GM12892 (cell line): Measurements from ENCODE around the gene SUPT3H.

Experiments used
- DNase-seq: peaks from one replicate; pipeline ENCODE4 v3.0.0; 2011; ENCODE audit not compliant: insufficient read length
- FAIRE-seq: peaks from 2 replicates; lab custom pipeline; 2011; peaks lifted over from hg19 to GRCh38; lab: Jason Lieb, UNC
- POLR2A ChIP-seq: IDR thresholded peaks from 2 replicates; pipeline ENCODE4 v1.6.1; 2011; ENCODE audit warnings: low read depth, low read length, control low read depth
- POLR2AphosphoS5 ChIP-seq: IDR thresholded peaks from 2 replicates; pipeline ENCODE4 v1.6.1; 2011; ENCODE audit warnings: low read depth, low read length, control low read depth
- TAF1 ChIP-seq: IDR thresholded peaks from 2 replicates; pipeline ENCODE4 v1.6.1; 2011; ENCODE audit warnings: low read depth, mild to moderate bottlenecking, control low read depth, low read length, borderline replicate concordance

The SUPT3H gene

GRCh38 chr6:45115696-45116095, 262.0 kb downstream of the SUPT3H start:
- DNase-seq: no peak
- TF ChIP-seq TAF1 (no peak), POLR2AphosphoS5 (no peak), POLR2A (no peak)
- no peak for FAIRE-seq

GRCh38 chr6:45112711-45113110, 265.0 kb downstream of the SUPT3H start:
- TF ChIP-seq POLR2A (no peak), TAF1 (no peak), POLR2AphosphoS5 (no peak)
- DNase-seq: no peak
- FAIRE-seq: no peak

GRCh38 chr6:45109551-45109950, 268.2 kb downstream of the SUPT3H start:
- no peak for TF ChIP-seq TAF1
- no peak for TF ChIP-seq POLR2AphosphoS5
- no peak for TF ChIP-seq POLR2A
- DNase-seq (no peak), FAIRE-seq (no peak)

GRCh38 chr6:45105170-45105820, 272.4 kb downstream of the SUPT3H start:
- TF ChIP-seq TAF1 (no peak), POLR2A (no peak), POLR2AphosphoS5 (no peak)
- DNase-seq (no peak), FAIRE-seq (no peak)

- no peak for FAIRE-seq
- TF ChIP-seq POLR2A: no peak
- no peak for TF ChIP-seq TAF1
- TF ChIP-seq POLR2AphosphoS5: no peak
- no peak for DNase-seq
These were observed 273.3 kb downstream of the SUPT3H start for GRCh38 chr6:45104429-45104828.

GRCh38 chr6:45098256-45098655, 279.5 kb downstream of the SUPT3H start:
- no peak for TF ChIP-seq TAF1
- no peak for TF ChIP-seq POLR2A
- no peak for TF ChIP-seq POLR2AphosphoS5
- FAIRE-seq (no peak), DNase-seq (no peak)

- TF ChIP-seq POLR2AphosphoS5 (no peak), POLR2A (no peak), TAF1 (no peak)
- no peak for FAIRE-seq
These were observed 282.9 kb downstream of the SUPT3H start for GRCh38 chr6:45094831-45095230.

GRCh38 chr6:45092135-45092534, 285.6 kb downstream of the SUPT3H start:
- FAIRE-seq: no peak
- TF ChIP-seq POLR2AphosphoS5 (no peak), TAF1 (no peak)
- DNase-seq: no peak

More at GRCh38 chr6:45094831-45095230, 282.9 kb downstream of the SUPT3H start:
- no peak for DNase-seq

- TF ChIP-seq POLR2A (no peak), TAF1 (no peak), POLR2AphosphoS5 (no peak)
- no peak for FAIRE-seq
- no peak for DNase-seq
These were observed 291.2 kb downstream of the SUPT3H start for GRCh38 chr6:45086360-45087084.

- DNase-seq (no peak), FAIRE-seq (no peak)
- TF ChIP-seq TAF1 (no peak), POLR2AphosphoS5 (no peak), POLR2A (no peak)
These were observed 293.5 kb downstream of the SUPT3H start for GRCh38 chr6:45084257-45084656.

- DNase-seq (no peak), FAIRE-seq (no peak)
- TF ChIP-seq TAF1: no peak
- TF ChIP-seq POLR2A: no peak
- no peak for TF ChIP-seq POLR2AphosphoS5
These were observed 295.6 kb downstream of the SUPT3H start for GRCh38 chr6:45082091-45082490.

GRCh38 chr6:45081634-45082033, 296.1 kb downstream of the SUPT3H start:
- DNase-seq (no peak), FAIRE-seq (no peak)
- no peak for TF ChIP-seq POLR2A

GRCh38 chr6:45078432-45078831, 299.3 kb downstream of the SUPT3H start:
- no peak for FAIRE-seq
- TF ChIP-seq POLR2AphosphoS5 (no peak), POLR2A (no peak)

More at GRCh38 chr6:45078432-45078831, 299.3 kb downstream of the SUPT3H start:
- no peak for DNase-seq
